H1 (cell line): ENCODE results near the gene ABCD1. TPM values are rescaled to one million over a fixed set of nuclear protein-coding genes. Genes with fewer than 3 reads are reported as not detected.

Experiments used
- CTCF ChIA-PET: fragments of 300-600 bp; sonication (Branson Sonifier 250); formaldehyde crosslinking; loops from one replicate; lab custom pipeline; 2021; ENCODE audit not compliant: partially characterized antibody; lab: Charles Lee
- POLR2A ChIA-PET: fragments of 300-600 bp; sonication (Branson Sonifier 250); formaldehyde crosslinking; loops from one replicate; lab custom pipeline; 2021; ENCODE audit warnings: inconsistent platforms; ENCODE audit not compliant: partially characterized antibody; lab: Charles Lee
- DNase-seq, 2 experiments: peaks; one replicate each; pipeline versions ENCODE4 v3.0.0 to v3.0.0-alpha.2; 2010 to 2022; ENCODE audit warnings: low spot score in 2 of 2, low read depth in 1 of 2, mixed read lengths in 1 of 2
- FAIRE-seq: peaks from 2 replicates; lab custom pipeline; 2011; peaks lifted over from hg19 to GRCh38; lab: Jason Lieb, UNC
- H2AFZ ChIP-seq: 2 replicates; pipeline ENCODE4 v1.8.1; 2012; ENCODE audit warnings: low read length, inconsistent platforms
- H2AK5ac ChIP-seq: 2 replicates; pipeline ENCODE4 v1.6.1; 2013; ENCODE audit warnings: low read depth, low read length
- H2BK120ac ChIP-seq: replicated peaks from 2 replicates; pipeline ENCODE3; 2013; ENCODE audit warnings: low read depth, low read length, inconsistent platforms
- H2BK12ac ChIP-seq: 2 replicates; pipeline ENCODE4 v1.6.1; 2013; ENCODE audit warnings: low read depth, low read length
- H2BK15ac ChIP-seq: 2 replicates; pipeline ENCODE4 v1.6.1; 2013; ENCODE audit warnings: low read length
- H2BK20ac ChIP-seq: 2 replicates; pipeline ENCODE4 v1.6.1; 2013; ENCODE audit warnings: low read length
- H2BK5ac ChIP-seq: 2 replicates; pipeline ENCODE4 v1.6.1; 2013; ENCODE audit warnings: low read depth, low read length
- H3K14ac ChIP-seq: 2 replicates; pipeline ENCODE4 v1.6.1; 2013; ENCODE audit warnings: inconsistent platforms; ENCODE audit not compliant: insufficient read length
- H3K18ac ChIP-seq: 2 replicates; pipeline ENCODE4 v1.6.1; 2013; ENCODE audit warnings: low read length; ENCODE audit errors: extremely low read depth
- H3K23ac ChIP-seq: 2 replicates; pipeline ENCODE4 v1.6.1; 2013; ENCODE audit warnings: inconsistent platforms; ENCODE audit not compliant: insufficient read length
- H3K23me2 ChIP-seq: 2 replicates; pipeline ENCODE4 v1.6.1; 2013; ENCODE audit warnings: low read depth, low read length
- H3K27ac ChIP-seq: 2 replicates; pipeline ENCODE4 v1.6.1; 2011; ENCODE audit warnings: low read depth, low read length, inconsistent platforms
- H3K27me3 ChIP-seq, 4 experiments: replicated peaks in 1 of 4; 1 replicate in 1 of 4; 2 replicates in 3 of 4; pipeline versions ENCODE4 v1.6.1 to v1.8.1; 2011 to 2013; ENCODE audit warnings: low read length in 3 of 4, mild to moderate bottlenecking in 3 of 4, inconsistent platforms in 2 of 4, mixed read lengths in 2 of 4, moderate library complexity in 1 of 4; ENCODE audit not compliant: control insufficient read depth in 3 of 4, insufficient read depth in 3 of 4; ENCODE audit errors: extremely low read depth in 1 of 4
- H3K36me3 ChIP-seq, 4 experiments: 2 replicates each; pipeline versions ENCODE4 v1.6.1 to v1.8.1; 2011 to 2013; ENCODE audit warnings: mild to moderate bottlenecking in 4 of 4, low read length in 3 of 4, moderate library complexity in 2 of 4, control low read depth in 1 of 4, inconsistent platforms in 1 of 4; ENCODE audit not compliant: insufficient read depth in 4 of 4, control insufficient read depth in 2 of 4
- H3K4ac ChIP-seq: replicated peaks from 2 replicates; pipeline ENCODE3; 2013; ENCODE audit warnings: low read length, low read depth, mixed read lengths, inconsistent platforms; ENCODE audit not compliant: insufficient read length
- H3K4me1 ChIP-seq, 4 experiments: replicated peaks in 1 of 4; 1 replicate in 1 of 4; 2 replicates in 3 of 4; pipeline versions ENCODE4 v1.6.1 to v1.8.1; 2011 to 2013; ENCODE audit warnings: low read length in 3 of 4, inconsistent platforms in 2 of 4, mixed read lengths in 1 of 4; ENCODE audit not compliant: insufficient read depth in 4 of 4, control insufficient read depth in 3 of 4
- H3K4me2 ChIP-seq, 2 experiments: 2 replicates each; pipeline versions ENCODE4 v1.6.1 to v1.8.1; 2011 to 2013; ENCODE audit warnings: low read depth in 2 of 2, low read length in 2 of 2, control low read depth in 1 of 2, inconsistent platforms in 1 of 2, mild to moderate bottlenecking in 1 of 2; ENCODE audit not compliant: insufficient read depth in 1 of 2
- H3K4me3 ChIP-seq, 4 experiments: fragments of 200-600, 300-600 bp in 1 of 4; sonication (generic), shearing (Covaris generic), sonication (Bioruptor Twin) in 1 of 4; 2 replicates each; pipeline versions ENCODE4 v1.5.1 to v1.8.1; 2011 to 2016; ENCODE audit warnings: low read length in 4 of 4, low read depth in 3 of 4, control low read depth in 2 of 4, inconsistent platforms in 2 of 4, mild to moderate bottlenecking in 2 of 4, mixed read lengths in 1 of 4, moderate library complexity in 1 of 4; ENCODE audit not compliant: insufficient read depth in 2 of 4; ENCODE audit errors: extremely low read depth in 1 of 4
- H3K56ac ChIP-seq: replicated peaks from 2 replicates; pipeline ENCODE3; 2013; ENCODE audit warnings: low read depth, mild to moderate bottlenecking, mixed read lengths, low read length, inconsistent platforms; ENCODE audit not compliant: insufficient read length
- H3K79me1 ChIP-seq: 2 replicates; pipeline ENCODE4 v1.6.1; 2013; ENCODE audit warnings: low read depth, low read length, control low read depth
- H3K79me2 ChIP-seq, 2 experiments: 2 replicates each; pipeline versions ENCODE4 v1.6.1 to v1.8.1; 2012 to 2013; ENCODE audit warnings: low read length in 2 of 2, mild to moderate bottlenecking in 2 of 2, inconsistent platforms in 1 of 2; ENCODE audit not compliant: insufficient read depth in 2 of 2, control insufficient read depth in 1 of 2
- H3K9ac ChIP-seq, 4 experiments: replicated peaks in 1 of 4; 1 replicate in 1 of 4; 2 replicates in 3 of 4; pipeline versions ENCODE4 v1.6.1 to v1.8.1; 2011 to 2013; ENCODE audit warnings: low read depth in 3 of 4, low read length in 3 of 4, control low read depth in 2 of 4, mild to moderate bottlenecking in 2 of 4, moderate library complexity in 2 of 4, inconsistent platforms in 1 of 4; ENCODE audit errors: extremely low read depth in 1 of 4
- H3K9me3 ChIP-seq, 2 experiments: 2 replicates each; pipeline versions ENCODE4 v1.6.1 to v1.8.1; 2012 to 2013; ENCODE audit warnings: mild to moderate bottlenecking in 2 of 2, moderate library complexity in 2 of 2, control low read depth in 1 of 2, inconsistent platforms in 1 of 2, low read depth in 1 of 2, low read length in 1 of 2, mixed read lengths in 1 of 2; ENCODE audit not compliant: insufficient read depth in 2 of 2
- H4K20me1 ChIP-seq, 2 experiments: replicated peaks in 1 of 2; 2 replicates each; pipeline versions ENCODE3 to v1.8.1; 2011 to 2013; ENCODE audit warnings: inconsistent platforms in 2 of 2, low read length in 2 of 2, mild to moderate bottlenecking in 1 of 2; ENCODE audit not compliant: insufficient read depth in 2 of 2, control insufficient read depth in 1 of 2
- H4K5ac ChIP-seq: 2 replicates; pipeline ENCODE4 v1.6.1; 2013; ENCODE audit warnings: low read length, low read depth, mixed read lengths, inconsistent platforms; ENCODE audit not compliant: insufficient read length
- H4K8ac ChIP-seq: 2 replicates; pipeline ENCODE4 v1.8.0; 2013; ENCODE audit warnings: mild to moderate bottlenecking, moderate library complexity, low read length, inconsistent platforms; ENCODE audit not compliant: insufficient read depth; ENCODE audit errors: extremely low read depth
- H4K91ac ChIP-seq: replicated peaks from 2 replicates; pipeline ENCODE3; 2013; ENCODE audit warnings: low read length, mixed read lengths, inconsistent platforms; ENCODE audit not compliant: insufficient read length
- CBX5 ChIP-seq: fragments of 300-800, 300-1000 bp; sonication (generic); IDR thresholded peaks from 2 replicates; pipeline ENCODE4 v1.7.1; 2016; ENCODE audit warnings: antibody characterized with exemption, low read length, low read depth
- CHD1 ChIP-seq: IDR thresholded peaks from 2 replicates; pipeline ENCODE4 v1.6.1; 2012; ENCODE audit warnings: low read depth, low read length, improper control_type of control experiment
- GABPA ChIP-seq: IDR thresholded peaks from 2 replicates; pipeline ENCODE4 v1.6.1; 2011; ENCODE audit warnings: mild to moderate bottlenecking, low read length, moderate library complexity, borderline replicate concordance; ENCODE audit not compliant: insufficient read depth
- KDM5A ChIP-seq: fragments of 200-600 bp; IDR thresholded peaks from 2 replicates; pipeline ENCODE4 v1.7.1; 2012; ENCODE audit warnings: mild to moderate bottlenecking, low read length, inconsistent platforms, mixed read lengths
- PHF8 ChIP-seq: fragments of 200-600 bp; sonication (generic); conservative IDR thresholded peaks from 2 replicates; pipeline ENCODE4 v1.7.1; 2012; ENCODE audit warnings: low read depth, mild to moderate bottlenecking, inconsistent platforms, low read length, moderate library complexity
- POLR2A ChIP-seq, 2 experiments: IDR thresholded peaks; 1 replicate in 1 of 2; 2 replicates in 1 of 2; pipeline ENCODE4 v1.6.1; 2011; ENCODE audit warnings: low read depth in 2 of 2, low read length in 2 of 2, mild to moderate bottlenecking in 2 of 2; ENCODE audit errors: control extremely low read depth in 1 of 2
- RAD21 ChIP-seq, 2 experiments: IDR thresholded peaks in 1 of 2; conservative IDR thresholded peaks in 1 of 2; 2 replicates each; pipeline ENCODE4 v1.6.1; 2011; ENCODE audit warnings: low read depth in 2 of 2, low read length in 2 of 2, improper control_type of control experiment in 1 of 2, inconsistent platforms in 1 of 2, mild to moderate bottlenecking in 1 of 2, moderate library complexity in 1 of 2
- TAF1 ChIP-seq: IDR thresholded peaks from 2 replicates; pipeline ENCODE4 v1.6.1; 2011; ENCODE audit warnings: mild to moderate bottlenecking, low read depth, low read length
- TBP ChIP-seq: IDR thresholded peaks from 2 replicates; pipeline ENCODE4 v1.6.1; 2011; ENCODE audit warnings: low read depth, low read length, improper control_type of control experiment
- ZNF274 ChIP-seq: IDR thresholded peaks from 2 replicates; pipeline ENCODE4 v1.7.0; 2012; ENCODE audit warnings: low read length, borderline replicate concordance; ENCODE audit errors: extremely low read depth
- WGBS, 2 experiments: shearing (Covaris generic) in 1 of 2; methylation state at CpG; one replicate each; pipeline versions ENCODE4 v1.1.6 to v1.1.7; 2013 to 2015; ENCODE audit warnings: low lambda C conversion rate in 2 of 2, mixed read lengths in 2 of 2, inconsistent platforms in 1 of 2, low coverage in 1 of 2, missing lambda C conversion rate in 1 of 2; ENCODE audit not compliant: insufficient replicate concordance in 2 of 2, insufficient coverage in 1 of 2, insufficient read length in 1 of 2; ENCODE audit errors: extremely low coverage in 1 of 2, missing lambda C conversion rate in 1 of 2; 5-methylcytosine and 5-hydroxymethylcytosine counted together
- polyA plus RNA-seq, 7 experiments: library from polyadenylated mRNA; depleted of rRNA in 3 of 7; stranded (reverse) in 5 of 7; unstranded in 2 of 7; fragments of >200 nt in 5 of 7; fragments of 200-250 nt in 2 of 7; gene quantifications; 1 replicate in 5 of 7; 2 replicates in 1 of 7; 4 replicates in 1 of 7; pipeline versions ENCODE4 v1.2.1 to v1.2.3, GENCODE V29; 2011 to 2013; ENCODE audit warnings: missing spikeins in 2 of 7, mixed read lengths in 2 of 7
- total RNA-seq: library from RNA; stranded (reverse); fragmentation: NEBNext Ultra II Directional; extraction: Animal tissue kit (Norgen Biotek cat#: 25700); gene quantifications from 2 replicates; pipeline ENCODE4 v1.2.1, GENCODE V29; 2021

The ABCD1 gene
- total and polyA plus RNA-seq, 2 of the 8 experiments (the other 6 are each of a cell fraction or from before 2014, with no cell fraction given): 3.1 to 6.6 TPM

GRCh38 chrX:153700967-153701366 is 23.7 kb upstream of the ABCD1 start:
- no peak for DNase-seq
- H2BK20ac ChIP-seq: no peak overlapping the region

More at GRCh38 chrX:153700967-153701366, 23.7 kb upstream of the ABCD1 start:
- Histone ChIP-seq H2BK15ac (no peak overlapping the region), H3K79me2 (no peaks in the 10 kb centered on the region), H2AK5ac (no peak overlapping the region), H3K14ac (no peak overlapping the region), H3K23me2 (no peaks in the 10 kb centered on the region), H3K27me3 (no peaks in the 10 kb centered on the region), H2BK5ac (no peak overlapping the region), H3K56ac (no peak overlapping the region), H3K4me1 (no peaks in the 10 kb centered on the region), H3K4me3 (no peak overlapping the region), H3K4ac (no peak overlapping the region), H2BK12ac (no peak overlapping the region), H4K20me1 (no peaks in the 10 kb centered on the region), H3K27ac (no peak overlapping the region), H3K9ac (no peak overlapping the region), H4K5ac (no peak overlapping the region), H3K18ac (no peak overlapping the region), H2AFZ (no peak overlapping the region), H4K8ac (no peak overlapping the region), H3K36me3 (peaks cover 0 to 28% (median 5%) of the 10 kb centered on the region in 4 experiments; a peak in 6 of 8 replicates), H3K79me1 (no peaks in the 10 kb centered on the region), H3K9me3 (no peaks in the 10 kb centered on the region), H3K4me2 (no peak overlapping the region), H3K23ac (no peak overlapping the region), H4K91ac (no peak overlapping the region), H2BK120ac (no peak overlapping the region)
- TF ChIP-seq CHD1 (no peak), PHF8 (no peak), GABPA (no peak), RAD21 (IDR thresholded peaks at IDR 0.05 in 1 of 2, conservative IDR thresholded peaks at IDR 0.05 in 1 of 2; ENCODE audit: low read depth in 2 of 2, low read length in 2 of 2) (no peak), ZNF274 (no peak), KDM5A (no peak), TBP (no peak), TAF1 (no peak), CBX5 (no peak), POLR2A (IDR thresholded peaks at IDR 0.05; ENCODE audit: control extremely low read depth in 1 of 2, low read depth in 2 of 2, low read length in 2 of 2) (no peak)
- no peak for FAIRE-seq
- CTCF ChIA-PET: no interaction called here
- 100% methylated on average over 1 of the region's 6 CpGs; no CpG with 5 or more reads in 1 of the 2 experiments for WGBS, 2 experiments
- POLR2A ChIA-PET: interaction anchor here (0.9 kb wide), 1 partner anchor 13 kb away, joined by 4 read pairs; no protein-coding TSS in a partner anchor
